HUES64 (cell line): ENCODE results near the gene SSX5.
"Not testable (repeated sequence)": the region's sequence is repeated elsewhere in the genome, so short reads cannot be mapped to it uniquely, and the experiment has no call there.

Experiments used
- H3K27ac ChIP-seq: 2 replicates; pipeline ENCODE4 v1.7.0; 2013; ENCODE audit warnings: low read depth, low read length, inconsistent platforms
- H3K27me3 ChIP-seq: 2 replicates; pipeline ENCODE4 v1.6.1; 2013; ENCODE audit warnings: mild to moderate bottlenecking, low read length; ENCODE audit not compliant: insufficient read depth
- H3K36me3 ChIP-seq: 2 replicates; pipeline ENCODE4 v1.6.1; 2013; ENCODE audit warnings: mild to moderate bottlenecking, low read length; ENCODE audit not compliant: insufficient read depth
- H3K4me1 ChIP-seq: 2 replicates; pipeline ENCODE4 v1.6.1; 2013; ENCODE audit warnings: mild to moderate bottlenecking, low read length, moderate library complexity; ENCODE audit not compliant: insufficient read depth
- H3K4me3 ChIP-seq: 2 replicates; pipeline ENCODE4 v1.5.1; 2013; ENCODE audit warnings: mild to moderate bottlenecking, low read length, moderate library complexity
- H3K9ac ChIP-seq: 2 replicates; pipeline ENCODE4 v1.6.1; 2013; ENCODE audit warnings: mild to moderate bottlenecking, low read depth, low read length
- H3K9me3 ChIP-seq: 2 replicates; pipeline ENCODE4 v1.6.1; 2013; ENCODE audit warnings: low read depth, low read length; ENCODE audit not compliant: insufficient read depth
- WGBS: fragments of 150-250, 120-280 bp; methylation state at CpG from one replicate; pipeline ENCODE4 v1.1.7; 2013; ENCODE audit warnings: missing lambda C conversion rate; 5-methylcytosine and 5-hydroxymethylcytosine counted together

SSX5 gene

DNA sequence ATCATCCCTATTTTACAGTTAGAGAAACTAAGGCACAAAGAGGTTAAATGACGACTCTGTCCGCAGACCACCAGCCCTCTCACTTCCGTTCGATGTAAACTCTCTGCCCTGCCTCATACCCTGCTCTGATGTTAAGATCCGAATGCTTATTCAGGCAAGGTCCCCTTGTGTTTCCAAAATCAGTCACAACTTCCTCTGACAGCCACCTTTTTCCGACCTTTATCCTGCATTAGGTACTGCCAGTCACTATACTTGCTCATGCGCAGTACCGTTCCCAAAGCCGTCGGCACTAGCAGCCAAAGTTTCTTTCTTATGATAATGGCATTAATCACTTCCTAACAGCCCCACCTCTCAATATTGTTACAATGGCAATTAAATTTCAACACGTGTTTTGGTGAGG, 53.9 kb downstream of the SSX5 start:
- not testable (repeated sequence) for H3K4me1 ChIP-seq, H3K9me3 ChIP-seq, H3K27ac ChIP-seq, H3K36me3 ChIP-seq, H3K9ac ChIP-seq, H3K27me3 ChIP-seq, H3K4me3 ChIP-seq
- WGBS = 64% methylated on average over 11 of the region's 11 CpGs

DNA sequence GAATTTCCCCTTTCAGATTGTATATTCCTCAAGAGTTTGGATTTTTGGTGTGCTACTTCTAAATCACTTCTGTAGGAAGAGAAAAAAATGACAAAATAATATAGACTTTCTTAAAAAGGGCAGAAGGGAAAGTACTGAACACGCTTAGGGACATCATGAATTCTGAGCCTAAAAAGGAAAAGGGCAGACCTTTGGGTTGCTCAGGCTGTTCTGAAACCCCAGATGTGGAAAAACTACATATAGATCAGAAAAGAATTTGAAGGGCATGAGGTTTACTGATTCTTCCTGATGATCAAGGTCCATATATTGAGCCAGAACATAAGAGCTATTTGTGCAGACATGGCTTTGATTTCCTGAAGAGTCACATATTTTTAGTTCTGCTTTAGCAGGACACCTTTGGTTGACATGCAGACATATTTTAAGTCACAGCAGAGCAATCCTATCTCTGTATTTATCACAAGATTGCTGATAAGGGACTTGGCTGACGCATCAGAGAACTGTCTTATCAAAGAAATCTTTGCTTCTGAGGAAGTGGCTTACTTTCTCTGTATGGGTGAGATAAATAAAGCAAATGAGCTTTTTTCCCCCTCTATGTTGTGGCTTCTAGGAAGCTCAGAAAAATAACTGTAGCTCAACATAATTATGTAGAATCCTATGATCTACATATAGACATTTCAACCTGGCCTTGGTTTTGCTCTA, 54.6 kb downstream of the SSX5 start:
- not testable (repeated sequence) for H3K4me1 ChIP-seq, H3K4me3 ChIP-seq, H3K36me3 ChIP-seq, H3K27ac ChIP-seq, H3K9ac ChIP-seq, H3K27me3 ChIP-seq, H3K9me3 ChIP-seq
- no CpG with 5 or more reads among the region's 2 CpGs for WGBS

DNA sequence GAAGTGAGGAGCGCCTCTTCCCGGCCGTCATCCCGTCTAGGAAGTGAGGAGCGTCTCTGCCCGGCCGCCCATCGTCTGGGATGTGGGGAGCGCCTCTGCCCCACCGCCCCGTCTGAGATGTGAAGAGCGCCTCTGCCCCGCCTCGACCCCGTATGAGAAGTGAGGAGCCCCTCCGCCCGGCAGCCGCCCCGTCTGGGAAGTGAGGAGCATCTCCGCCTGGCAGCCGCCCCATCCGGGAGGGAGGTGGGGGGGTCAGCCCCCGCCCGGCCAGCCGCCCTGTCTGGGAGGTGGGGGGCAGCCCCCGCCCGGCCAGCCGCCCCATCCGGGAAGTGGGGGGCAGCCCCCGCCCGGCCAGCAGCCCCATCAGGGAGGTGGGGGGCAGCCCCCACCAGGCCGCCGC, 57.5 kb downstream of the SSX5 start:
- not testable (repeated sequence) for H3K4me3 ChIP-seq, H3K36me3 ChIP-seq, H3K9ac ChIP-seq, H3K27ac ChIP-seq, H3K9me3 ChIP-seq, H3K27me3 ChIP-seq, H3K4me1 ChIP-seq
- WGBS = 97% methylated on average over 21 of the region's 33 CpGs
